Cardiac ventricle fibroblast (primary cell): Measurements from ENCODE around the gene MROH7. TPM values are rescaled to one million over a fixed set of nuclear protein-coding genes. Genes with fewer than 3 reads are reported as not detected.

ENCODE experiments used
- total RNA-seq: library from RNA; depleted of rRNA; stranded (reverse); fragments of >200 nt; gene quantifications from 2 replicates; pipeline ENCODE4 v1.2.3, GENCODE V29; 2015

MROH7 gene
- total RNA-seq: 0.05 TPM in 1 of 2 replicates, not detected in the other

GRCh38 chr1:54640863-54641836, at the start of gene MROH7:
Gene MROH7, plus strand, starts transcription at chr1:54641786. Its CDS starts 11,141 bp downstream, at chr1:54652927.

GRCh38 chr1:54623216-54624007, 18.2 kb upstream of the MROH7 start, which contains the start of gene FAM151A:
Gene FAM151A, minus strand, starts transcription at chr1:54623525. Its CDS starts 130 bp downstream, at chr1:54623395.

GRCh38 chr1:54715493-54716298, 74.1 kb downstream of the MROH7 start, which contains the start of gene TTC4:
Gene TTC4, plus strand, starts transcription at chr1:54715861. Its CDS starts 48 bp downstream, at chr1:54715909.

Other genes starting within 250 kb of the MROH7 start
- gene SSBP3, start 235.4 kb upstream of the MROH7 start, total RNA-seq: 17.8 and 25.5 TPM in 2 replicates
- 0.69 and 1.5 TPM in 2 replicates for gene ACOT11, start 93.6 kb upstream of the MROH7 start, total RNA-seq
- not detected in 2 replicates for gene FAM151A, start 18.3 kb upstream of the MROH7 start, total RNA-seq
- gene TTC4, start 74.1 kb downstream of the MROH7 start, total RNA-seq: 15.4 and 16.5 TPM in 2 replicates
- 4.3 and 4.5 TPM in 2 replicates for gene PARS2, start 122.7 kb downstream of the MROH7 start, total RNA-seq
- not detected in 2 replicates for gene TTC22, start 159.5 kb downstream of the MROH7 start, total RNA-seq
- 76.8 and 78.6 TPM in 2 replicates for gene DHCR24, start 245.4 kb downstream of the MROH7 start, total RNA-seq